Esophagus squamous epithelium (tissue), 5 donors: ENCODE measurements around the gene DHCR24. TPM values are rescaled to one million over a fixed set of nuclear protein-coding genes. Genes with fewer than 3 reads are reported as not detected.

Source experiments
- DNase-seq: peaks from one replicate; lab custom pipeline; 2025; lab: John Stamatoyannopoulos, UW
- H3K27ac ChIP-seq, 4 donors: fragments of 200-600 bp; sonication (generic); one replicate each; pipeline ENCODE4 v1.5.1; 2016 to 2019; ENCODE audit warnings: mild to moderate bottlenecking in 1 of 4
- H3K27me3 ChIP-seq, 4 donors: fragments of 200-600 bp; sonication (generic); 1 replicate in 3 of 4; 2 replicates in 1 of 4; pipeline versions ENCODE4 v1.5.1 to v1.6.0; 2017 to 2021; ENCODE audit warnings: antibody characterized with exemption in 1 of 4
- H3K36me3 ChIP-seq, 3 donors: fragments of 200-600 bp; sonication (generic); one replicate each; pipeline ENCODE4 v1.5.1; 2016 to 2019
- H3K4me1 ChIP-seq, 3 donors: fragments of 200-600 bp; sonication (generic); one replicate each; pipeline ENCODE4 v1.5.1; 2017 to 2019
- H3K4me3 ChIP-seq, 4 donors: fragments of 200-600 bp; sonication (generic); 1 replicate in 3 of 4; 2 replicates in 1 of 4; pipeline ENCODE4 v1.5.1; 2016 to 2019; ENCODE audit warnings: mild to moderate bottlenecking in 2 of 4, moderate library complexity in 1 of 4
- H3K9me3 ChIP-seq, 3 donors: fragments of 200-600 bp; sonication (generic); one replicate each; pipeline ENCODE4 v1.5.1; 2016 to 2019
- POLR2A ChIP-seq, 4 donors: fragments of 450-650 bp; IDR thresholded peaks; one replicate each; pipeline ENCODE4 v1.6.1; 2017; ENCODE audit warnings: antibody characterized with exemption in 4 of 4, mild to moderate bottlenecking in 4 of 4, moderate library complexity in 3 of 4
- WGBS, 2 donors: methylation state at CpG; one replicate each; pipeline ENCODE4 v1.1.5; 2018; 5-methylcytosine and 5-hydroxymethylcytosine counted together
- intact Hi-C: fragments of 100-400 bp; cut with DNase I; formaldehyde crosslinking; loops from one replicate; pipeline ENCODE4 v1.15.0; 2022
- total RNA-seq, 4 donors: library from RNA; depleted of rRNA; stranded (reverse); fragments of >200 nt; gene quantifications; one replicate each; pipeline ENCODE4 v1.1.0, GENCODE V29; 2016
- TF ChIP-seq, protein P1 (sequence below), 6 experiments: fragments of 450-650 bp in 4 of 6; fragments of 200-600 bp in 2 of 6; sonication (generic) in 2 of 6; IDR thresholded peaks; one replicate each; pipeline ENCODE4 v1.5.1; 2016 to 2019; ENCODE audit warnings: antibody characterized with exemption in 6 of 6, mild to moderate bottlenecking in 4 of 6, moderate library complexity in 4 of 6
- donor health status: DM: yes; HTN: yes; CAD: no.

DHCR24 gene
- total RNA-seq, 4 donors from 2014 or later = 285 to 499 (median 340) TPM

GRCh38 chr1:54885807-54886723, 930 bp downstream of the DHCR24 start:
- DNase-seq = no peak
- intact Hi-C loops = loop anchor here (10.0 kb wide), 1 partner anchor 59 kb away; no protein-coding TSS in a partner anchor
- H3K9me3 ChIP-seq = no peaks in the 10 kb centered on the region

GRCh38 chr1:54885237-54885679, 1.7 kb downstream of the DHCR24 start:
- Histone ChIP-seq H3K4me3 (peak overlapping the region; percentile 74 to 92 (median 80)), H3K27ac (peak overlapping the region; percentile 83 to 93 (median 90)), H3K36me3 (peaks cover 0 to 36% (median 0%) of the 10 kb centered on the region in 3 donors), H3K4me1 (peaks cover 18 to 80% (median 26%) of the 10 kb centered on the region in 3 donors), H3K27me3 (no peaks in the 10 kb centered on the region), H3K9me3 (no peaks in the 10 kb centered on the region)
- TF ChIP-seq, protein P1, sequence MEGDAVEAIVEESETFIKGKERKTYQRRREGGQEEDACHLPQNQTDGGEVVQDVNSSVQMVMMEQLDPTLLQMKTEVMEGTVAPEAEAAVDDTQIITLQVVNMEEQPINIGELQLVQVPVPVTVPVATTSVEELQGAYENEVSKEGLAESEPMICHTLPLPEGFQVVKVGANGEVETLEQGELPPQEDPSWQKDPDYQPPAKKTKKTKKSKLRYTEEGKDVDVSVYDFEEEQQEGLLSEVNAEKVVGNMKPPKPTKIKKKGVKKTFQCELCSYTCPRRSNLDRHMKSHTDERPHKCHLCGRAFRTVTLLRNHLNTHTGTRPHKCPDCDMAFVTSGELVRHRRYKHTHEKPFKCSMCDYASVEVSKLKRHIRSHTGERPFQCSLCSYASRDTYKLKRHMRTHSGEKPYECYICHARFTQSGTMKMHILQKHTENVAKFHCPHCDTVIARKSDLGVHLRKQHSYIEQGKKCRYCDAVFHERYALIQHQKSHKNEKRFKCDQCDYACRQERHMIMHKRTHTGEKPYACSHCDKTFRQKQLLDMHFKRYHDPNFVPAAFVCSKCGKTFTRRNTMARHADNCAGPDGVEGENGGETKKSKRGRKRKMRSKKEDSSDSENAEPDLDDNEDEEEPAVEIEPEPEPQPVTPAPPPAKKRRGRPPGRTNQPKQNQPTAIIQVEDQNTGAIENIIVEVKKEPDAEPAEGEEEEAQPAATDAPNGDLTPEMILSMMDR (IDR thresholded peaks at IDR 0.05) = no peak
- TF ChIP-seq POLR2A (IDR thresholded peaks at IDR 0.05) = no peak
- WGBS, 2 donors = 45 to 49% methylated on average over 2 to 4 of the region's 4 CpGs
- no peak for DNase-seq
- intact Hi-C loops = loop anchor here (10.0 kb wide), 1 partner anchor 60 kb away; no protein-coding TSS in a partner anchor

More at GRCh38 chr1:54885807-54886723, 930 bp downstream of the DHCR24 start:
- peaks cover 18 to 72% (median 26%) of the 10 kb centered on the region in 3 donors for H3K4me1 ChIP-seq
- peaks cover 0 to 28% (median 0%) of the 10 kb centered on the region in 3 donors for H3K36me3 ChIP-seq
- H3K4me3 ChIP-seq = peak overlapping the region; percentile 74 to 92 (median 80)
- whole genome bisulfite sequencing, 2 donors = 18 to 25% methylated on average over 18 to 19 of the region's 24 CpGs
- peak overlapping the region; percentile 83 to 93 (median 90) for H3K27ac ChIP-seq
- H3K27me3 ChIP-seq = no peaks in the 10 kb centered on the region
- no peak for TF ChIP-seq POLR2A (IDR thresholded peaks at IDR 0.05)
- TF ChIP-seq, protein P1 (IDR thresholded peaks at IDR 0.05) = no peak

DNA sequence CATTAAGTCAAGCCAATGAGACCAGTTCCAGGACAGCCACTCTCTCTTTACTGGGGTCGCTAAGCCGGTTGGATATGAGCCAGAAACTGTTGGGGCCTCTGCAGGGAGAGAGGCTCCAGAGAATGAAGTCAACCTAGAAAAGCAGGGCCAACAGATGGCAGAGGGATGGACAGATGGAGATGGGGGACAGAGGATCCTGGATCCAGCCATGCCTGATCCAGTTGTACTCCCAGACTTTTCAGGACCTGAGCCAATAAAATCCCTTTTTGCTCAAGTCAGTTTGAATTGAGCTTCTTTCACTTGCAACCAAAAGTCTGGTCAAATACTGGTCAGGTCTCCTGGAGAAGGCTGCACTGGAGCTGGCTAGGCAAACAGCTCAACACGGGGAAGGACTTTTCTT, 2.2 kb downstream of the DHCR24 start:
- no peak for TF ChIP-seq POLR2A (IDR thresholded peaks at IDR 0.05)
- TF ChIP-seq, protein P1 (IDR thresholded peaks at IDR 0.05) = no peak
- Histone ChIP-seq H3K4me3 (peak overlapping the region; percentile 74 to 92 (median 80)), H3K9me3 (no peaks in the 10 kb centered on the region), H3K27ac (peak overlapping the region; percentile 83 to 93 (median 90)), H3K36me3 (peaks cover 0 to 41% (median 0%) of the 10 kb centered on the region in 3 donors), H3K27me3 (no peaks in the 10 kb centered on the region), H3K4me1 (peaks cover 18 to 83% (median 26%) of the 10 kb centered on the region in 3 donors)
- WGBS, 2 donors = 42 to 45% methylated on average over 2 of the region's 3 CpGs
- DNase-seq = no peak
- intact Hi-C loops = loop anchor here (10.0 kb wide), 1 partner anchor 60 kb away; no protein-coding TSS in a partner anchor

DNA sequence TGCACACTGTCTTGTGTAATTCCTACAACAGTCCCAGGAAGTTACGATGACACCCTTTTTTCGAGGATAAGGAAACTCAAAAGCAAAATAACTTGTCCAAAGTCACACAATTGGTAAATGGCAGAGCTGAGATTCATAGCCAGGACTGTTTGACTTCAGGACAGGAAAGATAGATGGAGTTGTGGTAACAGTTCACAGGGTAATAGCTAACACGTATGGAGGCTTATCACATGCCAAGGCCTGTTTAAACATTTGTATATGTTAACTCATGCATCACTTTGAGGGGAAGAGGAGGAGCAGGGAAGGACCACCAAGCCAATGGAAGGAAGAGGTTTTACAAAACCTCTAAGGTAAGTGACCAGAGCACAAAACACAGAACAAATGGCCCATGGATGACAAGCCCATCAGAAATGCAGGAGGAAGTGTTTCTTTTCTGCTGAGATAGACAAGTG, 2.8 kb downstream of the DHCR24 start:
- H3K27ac ChIP-seq = peak overlapping the region; percentile 83 to 93 (median 90)
- DNase-seq = no peak

More for the DNA sequence above, 2.8 kb downstream of the DHCR24 start:
- Histone ChIP-seq H3K4me3 (peak overlapping the region in 3 of 4 donors; percentile 2 to 85 (median 75)), H3K4me1 (peaks cover 18 to 80% (median 26%) of the 10 kb centered on the region in 3 donors), H3K9me3 (no peaks in the 10 kb centered on the region), H3K27me3 (no peaks in the 10 kb centered on the region), H3K36me3 (peaks cover 0 to 47% (median 0%) of the 10 kb centered on the region in 3 donors)
- intact Hi-C loops = loop anchor here (10.0 kb wide), 1 partner anchor 61 kb away; no protein-coding TSS in a partner anchor
- TF ChIP-seq, protein P1 (IDR thresholded peaks at IDR 0.05) = no peak
- TF ChIP-seq POLR2A (IDR thresholded peaks at IDR 0.05) = no peak
- WGBS, 2 donors = 25 to 27% methylated on average over 3 of the region's 3 CpGs
